Myocyte (in vitro differentiated cells): ENCODE measurements around the gene FOXA3. TPM values are rescaled to one million over a fixed set of nuclear protein-coding genes. Genes with fewer than 3 reads are reported as not detected.

ENCODE experiments used
- DNase-seq: peaks from one replicate; pipeline ENCODE4 v3.0.0-alpha.2; 2012; ENCODE audit warnings: low read depth
- total RNA-seq: library from RNA; depleted of rRNA; stranded (reverse); fragments of >200 nt; gene quantifications from 2 replicates; pipeline ENCODE4 v1.2.3, GENCODE V29; 2014

FOXA3 gene
- total RNA-seq, 1 donor from 2014 or later: not detected

GRCh38 chr19:45917421-45918091 is 53.4 kb downstream of the FOXA3 start:
- DNase-seq: no peak

DNA sequence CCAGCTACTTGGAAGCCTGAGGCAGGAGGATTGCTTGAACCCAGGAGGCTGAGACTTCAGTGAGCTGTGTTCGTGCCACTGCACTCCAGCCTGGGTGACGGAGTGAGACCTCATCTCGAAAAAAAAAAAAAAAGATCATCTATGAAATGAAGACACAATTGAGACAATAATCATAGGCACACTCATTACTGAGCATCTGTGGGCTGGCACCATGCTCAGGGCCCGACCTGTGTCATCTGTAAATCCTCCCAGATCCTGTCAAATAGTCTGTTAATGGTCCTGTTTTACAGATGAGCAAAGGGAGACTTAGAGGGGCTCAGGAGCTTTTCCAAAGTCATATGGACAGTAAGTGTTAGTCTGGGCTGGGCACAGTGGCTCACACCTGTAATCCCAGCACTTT is 54.6 kb downstream of the FOXA3 start:
- DNase-seq: no peak

DNA sequence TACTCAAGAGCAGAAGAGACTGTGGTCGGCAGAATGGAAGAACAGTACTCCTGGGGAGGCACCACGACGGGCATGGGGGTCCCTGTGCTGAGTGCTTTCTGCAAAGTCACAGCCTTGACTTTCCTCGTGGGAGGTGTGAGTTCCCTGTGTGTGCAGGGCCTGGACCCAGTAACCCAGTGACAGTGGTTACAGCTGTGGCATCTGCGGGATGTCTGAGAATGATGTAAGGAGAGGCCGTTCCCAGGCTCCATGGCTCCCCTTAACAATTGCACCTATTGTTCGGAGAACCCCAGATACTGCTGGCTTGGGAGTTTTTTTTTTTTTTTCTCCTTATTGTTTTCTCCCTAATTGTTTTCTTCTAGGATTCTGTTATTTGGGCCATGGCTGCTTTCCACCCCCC is 55.6 kb downstream of the FOXA3 start:
- DNase-seq: no peak

- no peak for DNase-seq
These were observed 56.3 kb downstream of the FOXA3 start for GRCh38 chr19:45920458-45920857.

GRCh38 chr19:45922281-45922680 is 58.2 kb downstream of the FOXA3 start:
- no peak for DNase-seq

Other genes with a start within 250 kb of the FOXA3 start
- gene EML2, start 224.9 kb upstream of the FOXA3 start, total RNA-seq: 24.7 and 25.5 TPM in 2 replicates
- 0.37 TPM in 1 of 2 replicates, not detected in the other for gene GIPR, start 196.1 kb upstream of the FOXA3 start, total RNA-seq
- 132 and 143 TPM in 2 replicates for gene SNRPD2, start 172.4 kb upstream of the FOXA3 start, total RNA-seq
- gene QPCTL, start 171.7 kb upstream of the FOXA3 start, total RNA-seq: 11.2 and 16.6 TPM in 2 replicates
- 9.0 TPM in 2 replicates for gene FBXO46, start 133.4 kb upstream of the FOXA3 start, total RNA-seq
- not detected in 2 replicates for gene MEIOSIN, start 130.9 kb upstream of the FOXA3 start, total RNA-seq
- 13.0 and 17.6 TPM in 2 replicates for gene SIX5, start 95.1 kb upstream of the FOXA3 start, total RNA-seq
- gene DMPK, start 81.8 kb upstream of the FOXA3 start, total RNA-seq: 907 and 1,143 TPM in 2 replicates
- gene DMWD, start 71.5 kb upstream of the FOXA3 start, total RNA-seq: 60.2 and 62.3 TPM in 2 replicates
- gene RSPH6A, start 49.0 kb upstream of the FOXA3 start, total RNA-seq: 0.11 TPM in 1 of 2 replicates, not detected in the other
- 39.8 and 40.5 TPM in 2 replicates for gene SYMPK, start 1.2 kb upstream of the FOXA3 start, total RNA-seq
- 45.1 and 52.6 TPM in 2 replicates for gene IRF2BP1, start 21.8 kb downstream of the FOXA3 start, total RNA-seq
- gene MYPOP, start 38.3 kb downstream of the FOXA3 start, total RNA-seq: 5.1 and 5.8 TPM in 2 replicates
- gene NANOS2, start 50.5 kb downstream of the FOXA3 start, total RNA-seq: not detected in 2 replicates
- gene NOVA2, start 109.5 kb downstream of the FOXA3 start, total RNA-seq: not detected in 2 replicates
- gene CCDC61, start 131.1 kb downstream of the FOXA3 start, total RNA-seq: 7.0 and 10.9 TPM in 2 replicates
- gene PGLYRP1, start 158.7 kb downstream of the FOXA3 start, total RNA-seq: not detected in 2 replicates
- gene IGFL4, start 176.7 kb downstream of the FOXA3 start, total RNA-seq: 0.10 and 0.91 TPM in 2 replicates